MG63 (cell line): ENCODE data around the gene PIK3CB. TPM values are rescaled to one million over a fixed set of nuclear protein-coding genes. Genes with fewer than 3 reads are reported as not detected.
A peak's percentile ranks its signal among the peaks of the same experiment; 100 is the strongest.
"Not testable (repeated sequence)": the region's sequence is repeated elsewhere in the genome, so short reads cannot be mapped to it uniquely, and the experiment has no call there.

Experiments
- DNase-seq: peaks from one replicate; pipeline ENCODE4 v3.0.0-alpha.2; 2020
- H3K27me3 ChIP-seq: fragments of 250-450 bp; sonication (Bioruptor Pico); 2 replicates; pipeline ENCODE4 v1.5.1; 2020; ENCODE audit warnings: mild to moderate bottlenecking, moderate library complexity
- H3K36me3 ChIP-seq: fragments of 250-450 bp; sonication (Bioruptor Pico); 2 replicates; pipeline ENCODE4 v1.5.1; 2020; ENCODE audit warnings: mild to moderate bottlenecking, moderate library complexity
- H3K4me3 ChIP-seq: fragments of 250-450 bp; sonication (Bioruptor Pico); 2 replicates; pipeline ENCODE4 v1.5.1; 2020; ENCODE audit warnings: mild to moderate bottlenecking, moderate library complexity
- H3K9me3 ChIP-seq: fragments of 250-450 bp; sonication (Bioruptor Pico); 2 replicates; pipeline ENCODE4 v1.5.1; 2020; ENCODE audit warnings: mild to moderate bottlenecking, moderate library complexity
- total RNA-seq: library from RNA; depleted of rRNA; stranded (reverse); fragments of >200 nt; shearing (Covaris generic); gene quantifications from 2 replicates; pipeline ENCODE4 v1.2.3, GENCODE V29; 2014; ENCODE audit warnings: low replicate concordance

PIK3CB gene
- total RNA-seq, 1 experiment from 2014 or later: 40.9 TPM

DNA sequence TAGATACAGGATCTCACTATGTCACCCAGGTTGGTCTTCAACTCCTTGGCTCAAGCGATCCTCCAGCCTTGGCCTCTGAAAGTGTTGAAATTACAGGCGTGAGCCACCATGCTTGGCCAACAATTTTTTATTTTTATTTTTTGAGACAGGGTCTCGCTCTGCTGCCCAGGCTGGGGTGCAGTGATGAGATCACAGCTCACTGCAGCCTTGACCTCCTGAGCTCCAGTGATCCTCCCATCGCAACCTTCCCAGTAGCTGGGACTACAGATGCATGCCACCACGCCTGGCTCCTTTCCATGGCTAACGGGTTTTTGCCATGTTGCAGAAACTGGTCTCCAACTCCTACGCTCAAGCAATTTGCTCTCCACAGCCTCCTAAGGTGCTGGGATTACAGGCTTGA is 20.2 kb upstream of the PIK3CB start:
- H3K27me3 ChIP-seq: no peaks in the 10 kb centered on the region

DNA sequence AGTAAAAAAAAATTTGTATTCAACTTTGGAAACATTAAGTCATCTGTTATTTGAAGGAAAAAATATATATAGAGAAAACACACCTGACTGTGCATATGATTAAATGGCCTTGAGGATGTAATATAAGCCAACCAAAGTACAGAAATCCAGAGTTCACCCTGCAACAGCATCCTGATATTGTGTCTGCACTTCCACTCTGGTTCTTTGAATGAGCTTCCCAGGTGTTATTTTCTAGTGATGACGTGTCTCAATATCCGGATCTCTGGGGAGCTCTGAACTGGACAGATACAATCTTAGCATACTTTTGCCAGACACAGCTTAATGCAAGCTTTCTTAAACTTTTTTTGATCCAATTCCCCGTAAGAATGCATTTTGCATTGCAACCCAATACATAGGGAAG is 19.5 kb upstream of the PIK3CB start:
- Histone ChIP-seq H3K4me3 (no peak overlapping the region), H3K9me3 (no peaks in the 10 kb centered on the region)
- DNase-seq: no peak

More for the DNA sequence above, 20.2 kb upstream of the PIK3CB start:
- Histone ChIP-seq H3K4me3 (no peak overlapping the region), H3K9me3 (no peaks in the 10 kb centered on the region), H3K36me3 (no peaks in the 10 kb centered on the region)
- DNase-seq: no peak

GRCh38 chr3:138850151-138850550 is 15.4 kb upstream of the PIK3CB start:
- Histone ChIP-seq H3K9me3 (peaks cover 11% of the 10 kb centered on the region; the same call in 1 of the 2 replicates), H3K36me3 (no peaks in the 10 kb centered on the region), H3K27me3 (no peaks in the 10 kb centered on the region), H3K4me3 (no peak overlapping the region)
- peak; percentile 75 for DNase-seq

More for the DNA sequence above, 19.5 kb upstream of the PIK3CB start:
- Histone ChIP-seq H3K27me3 (no peaks in the 10 kb centered on the region), H3K36me3 (no peaks in the 10 kb centered on the region)

GRCh38 chr3:138849222-138849940 is 14.7 kb upstream of the PIK3CB start:
- DNase-seq: no peak
- H3K4me3 ChIP-seq: no peak overlapping the region
- no peaks in the 10 kb centered on the region for H3K27me3 ChIP-seq
- no peaks in the 10 kb centered on the region for H3K36me3 ChIP-seq
- H3K9me3 ChIP-seq: peaks cover 11% of the 10 kb centered on the region; the same call in 1 of the 2 replicates

GRCh38 chr3:138848696-138849095 is 14.0 kb upstream of the PIK3CB start:
- no peaks in the 10 kb centered on the region for H3K27me3 ChIP-seq
- H3K9me3 ChIP-seq: peaks cover 11% of the 10 kb centered on the region; the same call in 1 of the 2 replicates
- DNase-seq: no peak
- no peaks in the 10 kb centered on the region for H3K36me3 ChIP-seq
- H3K4me3 ChIP-seq: no peak overlapping the region

DNA sequence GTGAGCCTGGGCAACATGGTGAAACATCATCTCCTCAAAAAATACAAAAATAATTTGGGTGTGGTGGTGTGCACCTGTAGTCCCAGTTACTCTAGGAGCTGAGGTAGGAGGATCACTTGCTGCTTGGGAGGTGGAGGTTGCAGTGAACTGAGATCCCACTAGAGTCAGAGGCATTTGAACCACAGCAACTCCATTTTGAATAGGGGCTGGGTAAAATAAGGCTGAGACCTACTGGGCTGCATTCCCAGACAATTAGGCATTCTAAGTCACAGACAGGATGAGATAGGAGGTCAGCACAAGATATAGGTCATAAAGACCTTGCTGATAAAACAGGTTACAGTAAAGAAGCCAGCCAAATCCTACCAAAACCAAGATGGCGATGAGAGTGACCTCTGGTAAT is 12.1 kb upstream of the PIK3CB start:
- peaks cover 11% of the 10 kb centered on the region; the same call in 1 of the 2 replicates for H3K9me3 ChIP-seq
- H3K4me3 ChIP-seq, H3K27me3 ChIP-seq, DNase-seq, H3K36me3 ChIP-seq: not testable (repeated sequence)

DNA sequence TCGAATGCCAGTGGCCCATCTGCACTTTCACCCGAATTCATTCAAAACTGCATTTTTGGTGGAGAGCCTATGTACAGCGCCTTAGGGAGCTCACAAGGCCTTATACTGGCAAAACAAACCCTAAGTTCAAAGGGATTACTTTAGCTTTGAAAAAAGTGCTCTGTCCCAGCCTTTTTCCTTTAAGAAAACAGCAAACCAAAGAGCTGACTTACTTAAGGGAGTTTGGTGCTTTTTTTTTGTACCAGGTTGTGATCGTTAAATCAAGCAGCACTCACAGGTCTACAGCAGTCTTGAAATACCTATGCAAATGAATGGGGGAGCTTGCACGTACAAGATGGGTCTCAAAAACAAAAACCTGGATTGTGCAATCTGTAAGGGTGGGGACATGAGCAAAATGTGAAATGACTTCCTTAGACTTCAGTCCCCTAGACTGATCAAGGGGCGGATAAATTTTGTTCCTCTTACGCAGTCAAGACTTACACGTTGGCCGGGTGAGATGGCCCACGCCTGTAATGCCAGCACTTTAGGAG is 11.6 kb upstream of the PIK3CB start:
- Histone ChIP-seq H3K27me3 (no peaks in the 10 kb centered on the region), H3K4me3 (no peak overlapping the region), H3K36me3 (no peaks in the 10 kb centered on the region), H3K9me3 (peaks cover 11% of the 10 kb centered on the region; the same call in 1 of the 2 replicates)
- DNase-seq: no peak

DNA sequence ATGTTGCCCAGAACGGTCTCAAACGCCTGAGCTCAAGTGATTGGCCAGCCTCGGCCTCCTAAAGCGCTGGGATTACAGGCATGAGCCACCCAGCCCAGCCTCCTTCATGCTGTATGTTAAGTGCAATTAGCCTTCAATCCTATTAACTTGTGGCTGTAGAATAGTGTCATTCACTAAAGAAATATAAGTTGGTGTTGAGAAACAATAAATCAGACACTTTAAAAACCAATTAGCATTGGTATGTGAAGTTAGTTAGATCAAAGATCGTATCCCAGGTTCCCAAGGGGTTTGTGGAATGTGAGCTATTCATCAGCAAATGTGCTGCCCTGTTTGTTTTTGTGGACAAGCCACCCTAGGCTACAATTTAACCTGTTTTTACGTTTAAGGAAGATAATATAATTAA is 11.0 kb upstream of the PIK3CB start:
- DNase-seq: no peak
- Histone ChIP-seq H3K4me3 (no peak overlapping the region), H3K36me3 (no peaks in the 10 kb centered on the region), H3K27me3 (no peaks in the 10 kb centered on the region), H3K9me3 (peaks cover 11% of the 10 kb centered on the region; the same call in 1 of the 2 replicates)

DNA sequence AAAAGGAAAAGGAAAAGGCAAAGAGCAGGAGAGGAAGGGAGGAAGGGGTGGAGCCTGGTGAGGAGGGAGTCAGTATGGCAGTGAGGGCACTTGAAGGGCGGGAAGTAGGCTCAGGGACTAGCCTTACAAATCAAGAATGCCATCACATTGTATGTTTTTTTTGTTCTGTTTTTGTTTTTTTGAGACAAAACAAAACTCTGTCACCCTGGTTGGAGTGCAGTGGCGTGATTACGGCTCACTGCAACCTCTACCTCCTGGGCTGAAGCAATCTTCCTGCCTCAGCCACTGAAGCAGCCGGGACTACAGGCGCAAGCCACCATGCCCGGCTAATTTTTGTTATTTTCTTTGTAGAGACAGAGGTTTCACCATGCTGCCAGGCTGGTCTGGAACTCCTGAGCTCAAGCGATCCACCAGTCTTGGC is 10.5 kb upstream of the PIK3CB start:
- Histone ChIP-seq H3K9me3 (peaks cover 11% of the 10 kb centered on the region; the same call in 1 of the 2 replicates), H3K36me3 (no peaks in the 10 kb centered on the region), H3K27me3 (no peaks in the 10 kb centered on the region), H3K4me3 (no peak overlapping the region)
- DNase-seq: no peak

- no peak for DNase-seq
- Histone ChIP-seq H3K27me3 (no peaks in the 10 kb centered on the region), H3K4me3 (no peak overlapping the region), H3K9me3 (peaks cover 11% of the 10 kb centered on the region; the same call in 1 of the 2 replicates), H3K36me3 (no peaks in the 10 kb centered on the region)
Measured at GRCh38 chr3:138842483-138843188, 7.9 kb upstream of the PIK3CB start.

- not testable (repeated sequence) for DNase-seq, H3K27me3 ChIP-seq, H3K36me3 ChIP-seq, H3K9me3 ChIP-seq, H3K4me3 ChIP-seq
Measured at GRCh38 chr3:138838385-138838784, 3.7 kb upstream of the PIK3CB start.

GRCh38 chr3:138835846-138836245 is 1.1 kb upstream of the PIK3CB start:
- not testable (repeated sequence) for DNase-seq, H3K4me3 ChIP-seq, H3K9me3 ChIP-seq, H3K27me3 ChIP-seq
- peaks cover 14% of the 10 kb centered on the region for H3K36me3 ChIP-seq

GRCh38 chr3:138835397-138835757 is 649 bp upstream of the PIK3CB start:
- DNase-seq: no peak
- Histone ChIP-seq H3K27me3 (no peaks in the 10 kb centered on the region), H3K36me3 (peaks cover 14% of the 10 kb centered on the region), H3K9me3 (no peaks in the 10 kb centered on the region), H3K4me3 (peak overlapping the region; percentile 87)

DNA sequence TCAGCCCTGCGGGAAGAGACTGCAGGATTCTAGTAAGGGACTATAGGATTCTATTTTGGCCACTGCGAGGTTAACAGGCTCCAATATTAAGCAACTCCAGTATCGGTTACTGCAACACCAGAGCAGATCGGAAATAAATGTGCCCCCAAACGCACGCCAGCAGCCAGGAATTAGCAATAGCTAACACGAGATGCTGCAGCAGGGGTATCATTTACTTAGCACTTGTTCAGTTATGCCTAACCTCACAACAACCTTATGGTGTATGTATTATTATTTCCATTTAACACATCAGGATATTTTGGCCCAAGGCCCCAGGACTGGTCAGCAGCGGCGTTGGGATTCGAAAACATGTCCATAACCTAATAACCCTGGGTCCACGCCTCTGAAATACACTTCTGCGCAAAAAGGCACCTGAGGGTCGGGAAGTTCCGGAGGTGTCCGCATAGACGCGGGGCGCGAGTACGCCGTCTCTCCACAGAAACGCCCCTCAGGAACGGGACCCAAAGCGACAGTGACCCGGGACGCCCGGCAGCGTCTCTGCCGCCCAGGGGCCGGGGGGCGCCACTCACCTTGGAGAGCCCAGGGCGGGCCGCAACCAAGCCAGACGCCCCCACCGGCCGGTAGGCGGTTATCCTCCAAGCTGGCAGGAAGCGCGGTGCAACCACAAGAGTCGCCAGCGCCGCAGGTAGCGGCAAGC is 681 bp downstream of the PIK3CB start:
- peaks cover 14% of the 10 kb centered on the region for H3K36me3 ChIP-seq
- H3K9me3 ChIP-seq: no peaks in the 10 kb centered on the region
- H3K4me3 ChIP-seq: peak overlapping the region; percentile 87
- H3K27me3 ChIP-seq: no peaks in the 10 kb centered on the region
- DNase-seq: peak; percentile 67

GRCh38 chr3:138832473-138833057 is 2.2 kb downstream of the PIK3CB start:
- H3K36me3 ChIP-seq: peaks cover 14% of the 10 kb centered on the region
- DNase-seq, H3K9me3 ChIP-seq, H3K4me3 ChIP-seq, H3K27me3 ChIP-seq: not testable (repeated sequence)

GRCh38 chr3:138829886-138830510 is 4.7 kb downstream of the PIK3CB start:
- Histone ChIP-seq H3K9me3 (no peaks in the 10 kb centered on the region), H3K36me3 (peaks cover 20% of the 10 kb centered on the region), H3K27me3 (no peaks in the 10 kb centered on the region), H3K4me3 (no peak overlapping the region)
- DNase-seq: no peak
